ENCODE data around the gene NSMF.

DNA sequence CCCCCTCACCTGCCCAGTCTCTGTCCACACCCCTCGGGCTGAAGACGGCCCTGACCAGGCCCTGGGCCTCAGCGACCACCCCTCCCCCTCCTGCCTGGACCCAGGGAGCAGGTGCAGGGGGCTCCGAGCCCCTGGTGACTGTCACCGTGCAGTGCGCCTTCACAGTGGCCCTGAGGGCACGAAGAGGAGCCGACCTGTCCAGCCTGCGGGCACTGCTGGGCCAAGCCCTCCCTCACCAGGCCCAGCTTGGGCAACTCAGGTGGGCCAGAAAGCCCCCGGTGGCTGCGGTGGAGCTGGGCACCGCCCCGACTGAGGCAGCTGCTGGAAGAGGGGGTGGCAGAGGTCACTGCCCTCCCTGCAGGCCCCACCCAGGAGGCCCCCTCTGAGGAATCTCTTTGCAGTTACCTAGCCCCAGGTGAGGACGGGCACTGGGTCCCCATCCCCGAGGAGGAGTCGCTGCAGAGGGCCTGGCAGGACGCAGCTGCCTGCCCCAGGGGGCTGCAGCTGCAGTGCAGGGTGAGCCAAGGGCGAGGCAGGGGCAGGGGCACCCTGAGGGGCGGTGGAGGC, 25.7 kb downstream of the NSMF start:
- TF ChIP-seq, protein P1, sequence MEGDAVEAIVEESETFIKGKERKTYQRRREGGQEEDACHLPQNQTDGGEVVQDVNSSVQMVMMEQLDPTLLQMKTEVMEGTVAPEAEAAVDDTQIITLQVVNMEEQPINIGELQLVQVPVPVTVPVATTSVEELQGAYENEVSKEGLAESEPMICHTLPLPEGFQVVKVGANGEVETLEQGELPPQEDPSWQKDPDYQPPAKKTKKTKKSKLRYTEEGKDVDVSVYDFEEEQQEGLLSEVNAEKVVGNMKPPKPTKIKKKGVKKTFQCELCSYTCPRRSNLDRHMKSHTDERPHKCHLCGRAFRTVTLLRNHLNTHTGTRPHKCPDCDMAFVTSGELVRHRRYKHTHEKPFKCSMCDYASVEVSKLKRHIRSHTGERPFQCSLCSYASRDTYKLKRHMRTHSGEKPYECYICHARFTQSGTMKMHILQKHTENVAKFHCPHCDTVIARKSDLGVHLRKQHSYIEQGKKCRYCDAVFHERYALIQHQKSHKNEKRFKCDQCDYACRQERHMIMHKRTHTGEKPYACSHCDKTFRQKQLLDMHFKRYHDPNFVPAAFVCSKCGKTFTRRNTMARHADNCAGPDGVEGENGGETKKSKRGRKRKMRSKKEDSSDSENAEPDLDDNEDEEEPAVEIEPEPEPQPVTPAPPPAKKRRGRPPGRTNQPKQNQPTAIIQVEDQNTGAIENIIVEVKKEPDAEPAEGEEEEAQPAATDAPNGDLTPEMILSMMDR (IDR thresholded peaks at IDR 0.05), result no peak
- no peak for TF ChIP-seq POLR2A (IDR thresholded peaks at IDR 0.05)
